GM10266 (cell line): ENCODE results near the gene JAG1.

Experiments
- DNase-seq: peaks from one replicate; pipeline ENCODE4 v3.0.0; 2012; ENCODE audit errors: extremely low spot score
- TF ChIP-seq, protein P1 (sequence below): IDR thresholded peaks from 2 replicates; pipeline ENCODE4 v1.5.1; 2012; ENCODE audit warnings: mild to moderate bottlenecking, low read depth; ENCODE audit not compliant: control insufficient read depth, insufficient read depth; ENCODE audit errors: missing control alignments

JAG1 gene

DNA sequence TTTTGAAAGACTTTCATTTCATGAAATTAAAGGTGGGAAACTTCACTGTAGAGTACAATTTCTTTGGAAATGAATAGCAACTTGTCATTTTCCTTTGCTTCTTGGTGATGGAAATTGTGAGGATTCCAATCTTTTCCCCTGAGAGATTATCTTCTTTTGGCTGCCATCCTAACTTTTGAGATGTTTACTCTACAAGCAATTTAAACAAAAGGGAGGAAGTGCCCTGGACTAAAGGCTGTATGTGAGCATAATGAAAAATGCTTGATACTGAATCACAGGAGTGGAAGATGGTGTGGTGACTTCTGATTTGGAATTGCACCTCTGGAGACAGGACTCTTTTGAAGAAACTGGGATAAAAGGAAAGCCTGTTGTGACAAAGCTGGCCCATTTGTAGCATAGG, 43.1 kb upstream of the JAG1 start:
- DNase-seq, result no peak
- TF ChIP-seq, protein P1, sequence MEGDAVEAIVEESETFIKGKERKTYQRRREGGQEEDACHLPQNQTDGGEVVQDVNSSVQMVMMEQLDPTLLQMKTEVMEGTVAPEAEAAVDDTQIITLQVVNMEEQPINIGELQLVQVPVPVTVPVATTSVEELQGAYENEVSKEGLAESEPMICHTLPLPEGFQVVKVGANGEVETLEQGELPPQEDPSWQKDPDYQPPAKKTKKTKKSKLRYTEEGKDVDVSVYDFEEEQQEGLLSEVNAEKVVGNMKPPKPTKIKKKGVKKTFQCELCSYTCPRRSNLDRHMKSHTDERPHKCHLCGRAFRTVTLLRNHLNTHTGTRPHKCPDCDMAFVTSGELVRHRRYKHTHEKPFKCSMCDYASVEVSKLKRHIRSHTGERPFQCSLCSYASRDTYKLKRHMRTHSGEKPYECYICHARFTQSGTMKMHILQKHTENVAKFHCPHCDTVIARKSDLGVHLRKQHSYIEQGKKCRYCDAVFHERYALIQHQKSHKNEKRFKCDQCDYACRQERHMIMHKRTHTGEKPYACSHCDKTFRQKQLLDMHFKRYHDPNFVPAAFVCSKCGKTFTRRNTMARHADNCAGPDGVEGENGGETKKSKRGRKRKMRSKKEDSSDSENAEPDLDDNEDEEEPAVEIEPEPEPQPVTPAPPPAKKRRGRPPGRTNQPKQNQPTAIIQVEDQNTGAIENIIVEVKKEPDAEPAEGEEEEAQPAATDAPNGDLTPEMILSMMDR, result no peak

DNA sequence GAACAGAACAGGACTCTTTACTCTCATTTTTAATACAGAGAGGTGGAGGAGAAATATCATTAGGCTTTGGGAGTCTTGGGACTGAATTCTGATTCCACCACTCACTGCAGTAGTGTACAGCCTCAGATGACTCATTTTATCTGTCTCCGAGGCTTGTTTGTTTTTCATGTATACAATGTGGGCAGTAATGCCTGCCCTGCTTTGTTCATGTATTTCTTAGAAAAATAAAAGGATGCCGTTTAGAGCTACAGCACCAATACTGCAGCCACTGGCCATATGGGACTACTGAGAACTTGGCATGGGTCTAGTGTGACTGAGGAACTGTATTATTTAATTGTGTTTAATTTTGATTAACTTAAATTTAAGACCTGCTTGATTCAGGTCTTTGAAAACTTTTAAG, 41.2 kb upstream of the JAG1 start:
- TF ChIP-seq, protein P1, result no peak
- DNase-seq, result no peak

DNA sequence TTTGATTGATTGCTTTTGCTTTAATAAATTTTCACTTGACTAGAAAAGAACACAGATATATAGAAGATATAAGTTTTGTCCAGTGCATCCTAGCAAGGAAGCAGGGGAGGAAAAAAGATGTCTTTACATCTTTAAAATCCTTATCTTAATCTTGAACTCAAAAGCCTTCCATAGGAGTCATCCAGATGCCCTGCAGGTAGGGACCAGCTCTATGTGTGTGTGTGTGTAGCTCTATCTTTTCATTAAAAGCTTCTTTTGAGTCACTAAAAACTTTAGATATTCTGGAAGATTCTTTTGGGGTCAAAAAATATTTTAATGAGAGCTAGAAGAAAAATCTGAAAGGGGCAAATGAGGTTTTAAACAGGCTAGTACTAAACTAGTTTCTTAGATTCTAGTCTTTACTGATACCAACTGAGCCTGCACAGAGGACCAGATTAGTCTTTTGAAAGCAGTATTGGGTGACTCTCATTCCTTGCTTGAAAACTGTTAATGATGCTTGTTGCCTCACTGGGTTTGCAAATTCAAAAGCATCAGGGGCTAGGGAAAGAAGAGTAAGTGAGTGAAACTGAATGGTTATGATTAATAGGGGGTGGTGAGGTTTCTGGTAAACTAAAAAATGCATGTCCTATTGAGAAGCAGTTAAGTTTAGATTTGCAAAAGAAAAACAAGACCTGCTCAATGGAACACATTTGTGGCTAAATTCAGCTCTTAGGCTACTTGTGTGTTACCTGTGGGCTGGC, 40.6 kb upstream of the JAG1 start:
- DNase-seq, result no peak
- TF ChIP-seq, protein P1, result no peak

DNA sequence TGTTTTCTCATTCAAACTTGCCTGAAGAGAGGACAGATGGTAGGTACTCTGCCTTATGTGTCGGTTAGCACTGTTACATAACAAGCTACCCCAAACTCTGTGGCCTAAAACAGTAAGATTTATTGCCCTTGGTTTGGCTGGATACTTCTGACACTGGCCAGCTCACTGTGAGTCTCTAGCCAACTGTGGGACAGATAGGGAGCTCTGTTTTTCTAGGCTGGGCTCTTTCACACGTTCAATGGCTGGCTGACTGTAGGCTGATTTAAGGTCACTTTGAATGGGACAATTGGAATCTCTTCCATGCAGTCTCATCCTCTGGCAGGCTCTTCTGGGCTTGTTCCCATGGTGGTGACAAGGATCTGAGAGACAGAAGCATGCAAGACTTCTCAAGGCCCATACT, 39.4 kb upstream of the JAG1 start:
- no peak for DNase-seq
- TF ChIP-seq, protein P1, result no peak

DNA sequence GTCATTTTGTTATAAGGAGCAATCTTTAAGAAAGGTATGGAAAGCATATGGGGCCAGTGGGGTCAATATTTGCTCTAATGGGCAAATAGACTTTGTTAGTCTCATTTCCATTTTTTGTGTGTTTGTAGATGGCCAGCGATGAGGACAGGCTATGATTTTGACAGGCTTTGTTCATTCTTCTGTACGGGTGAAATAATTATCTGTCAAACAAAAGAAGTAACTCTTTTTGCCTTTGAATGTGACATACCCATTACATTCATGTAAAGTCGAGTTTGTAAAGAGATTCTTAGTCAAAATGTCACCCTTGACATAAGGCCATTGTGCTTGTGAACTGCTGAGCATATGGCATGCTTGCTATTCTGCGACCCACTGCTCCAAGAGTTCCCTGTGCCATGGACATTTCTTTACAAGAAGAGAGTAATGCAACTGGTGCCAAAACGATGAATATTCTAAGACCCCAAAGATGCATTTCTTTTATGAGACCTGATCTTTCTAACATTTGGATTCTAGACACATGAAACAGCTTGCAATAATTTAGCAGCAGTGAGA, 38.2 kb upstream of the JAG1 start:
- no peak for DNase-seq
- TF ChIP-seq, protein P1, result no peak

DNA sequence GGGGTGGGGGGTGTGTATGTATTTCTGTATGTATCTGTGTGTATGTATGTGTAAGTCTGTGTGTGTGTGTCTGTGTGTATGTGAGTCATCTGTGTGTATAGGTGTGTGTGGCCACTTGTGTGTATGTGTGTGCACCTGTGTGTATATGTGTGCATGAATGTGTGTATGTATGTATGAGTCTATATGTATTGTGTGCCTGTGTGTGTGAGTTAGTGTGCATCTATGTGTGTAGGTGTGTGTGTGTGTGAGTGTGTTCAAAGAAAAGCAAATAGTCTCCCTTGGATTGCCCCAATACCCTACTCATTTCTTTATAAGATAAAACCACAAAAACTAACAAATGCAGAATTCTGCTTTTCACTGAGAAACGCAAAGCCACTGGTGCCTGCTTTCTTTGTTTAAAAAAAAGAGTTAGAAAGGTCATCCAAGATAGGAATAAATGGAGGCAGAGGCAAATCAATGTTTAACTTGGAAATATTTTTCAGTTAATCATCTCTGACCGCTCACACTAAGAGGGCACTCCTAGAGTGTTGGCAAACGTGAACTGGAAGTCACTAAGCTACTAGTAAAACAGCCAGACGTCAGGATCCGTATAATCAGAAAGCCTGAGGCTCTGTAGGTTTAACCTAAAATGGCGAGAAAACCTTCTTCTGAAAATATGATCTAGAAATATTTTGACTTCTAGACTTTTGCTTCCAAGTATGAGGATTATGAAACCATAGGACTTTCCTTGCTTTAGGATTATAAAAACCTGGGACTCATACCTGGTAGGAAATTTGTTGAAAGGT, 37.4 kb upstream of the JAG1 start:
- no peak for DNase-seq
- TF ChIP-seq, protein P1, result no peak

DNA sequence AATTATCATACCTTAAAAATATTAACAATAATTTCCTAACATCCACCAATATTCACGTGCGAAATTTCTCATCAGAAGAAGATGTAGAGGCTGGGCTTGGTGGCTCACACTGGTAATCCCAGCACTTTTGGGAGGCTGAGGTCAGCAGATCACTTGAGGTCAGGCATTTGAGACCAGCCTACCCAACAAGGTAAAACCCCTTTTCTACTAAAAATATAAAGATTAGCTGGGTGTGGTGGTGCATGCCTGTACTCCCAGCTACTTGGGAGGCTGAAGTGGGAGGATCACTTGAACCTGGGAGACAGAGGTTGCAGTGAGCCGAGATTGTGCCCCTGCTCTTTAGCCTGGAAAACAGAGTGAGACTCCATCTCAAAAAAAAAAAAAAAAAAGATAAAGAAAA, 36.1 kb upstream of the JAG1 start:
- TF ChIP-seq, protein P1, result no peak

More for the DNA sequence above, 36.1 kb upstream of the JAG1 start:
- DNase-seq, result no peak
